Measurements from ENCODE around the gene DCAF10.
"Not testable (repeated sequence)": the region's sequence is repeated elsewhere in the genome, so short reads cannot be mapped to it uniquely, and the experiment has no call there.

Gene DCAF10

DNA sequence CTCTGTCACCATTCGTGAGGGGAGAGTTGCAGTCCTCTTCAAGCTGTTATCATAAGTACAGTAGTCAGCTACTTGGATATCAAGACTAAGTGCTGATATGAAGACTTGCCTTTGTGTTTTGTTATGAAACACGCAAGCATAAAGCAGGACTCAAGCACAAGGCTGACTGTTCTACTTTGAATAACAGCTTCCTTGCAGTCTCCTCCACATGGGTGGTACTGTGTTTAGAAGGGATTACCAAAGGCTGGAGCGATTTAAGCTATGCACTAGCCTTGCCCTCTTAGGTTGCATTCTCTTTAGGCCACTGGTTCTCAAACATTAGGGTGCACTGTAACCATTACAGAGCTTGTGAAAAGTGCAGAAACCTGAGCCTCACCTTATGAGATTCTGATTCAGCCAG, 61.9 kb downstream of the DCAF10 start:
- Histone ChIP-seq H3K9ac (ENCODE audit: insufficient read length) (no peak overlapping the region), H3K27ac (no peak overlapping the region), H3K4me3 (no peak overlapping the region), H3K36me3 (ENCODE audit: insufficient read depth, low read length) (peaks cover 59% of the 10 kb centered on the region), H3K9me3 (ENCODE audit: low read depth, low read length) (no peaks in the 10 kb centered on the region)
- no peak for DNase-seq (ENCODE audit: low read depth, low spot score)
- TF ChIP-seq EZH2 (IDR thresholded peaks at IDR 0.05) = no peak
- no peak for TF ChIP-seq POLR2AphosphoS5 (IDR thresholded peaks at IDR 0.05; ENCODE audit: borderline replicate concordance, low read depth, low read length)
- TF ChIP-seq FOXP2 (optimal IDR thresholded peaks at IDR 0.05; ENCODE audit: control extremely low read depth, extremely low read length, insufficient read depth) = no peak

DNA sequence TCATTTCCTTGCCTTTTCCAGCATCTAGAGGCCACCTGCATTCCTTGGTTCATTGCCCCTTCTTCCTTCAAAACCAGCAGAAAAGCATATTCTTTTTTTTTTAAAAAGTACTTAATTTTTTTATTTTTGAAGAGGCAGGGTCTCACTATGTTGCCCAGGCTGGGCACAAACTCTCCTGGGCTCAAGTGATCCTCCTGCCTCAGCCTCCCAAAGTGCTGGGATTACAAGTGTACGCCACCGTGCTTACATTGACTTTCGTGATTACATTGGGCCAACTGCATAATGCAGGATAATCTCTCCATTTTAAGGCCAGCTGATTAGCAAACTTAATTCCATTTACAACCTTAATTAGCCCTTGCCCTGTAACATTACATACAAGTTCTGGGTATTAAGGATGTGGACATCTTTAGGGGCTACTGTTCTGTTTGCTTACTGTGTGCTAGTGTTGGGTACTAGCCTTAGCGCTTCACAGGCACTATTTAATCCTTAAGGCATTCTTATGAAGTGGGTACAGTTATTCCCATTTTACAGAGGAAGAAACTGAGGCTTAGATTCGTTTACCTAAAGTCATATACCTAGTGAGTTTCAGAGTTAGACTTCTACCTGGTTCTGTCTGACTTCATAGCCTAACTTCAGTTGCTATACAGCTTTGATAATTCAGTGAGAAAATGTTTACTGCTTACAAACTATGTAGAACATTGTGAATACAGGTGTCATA, 69.6 kb downstream of the DCAF10 start:
- H3K9ac ChIP-seq (ENCODE audit: insufficient read length) = no peak overlapping the region
- no peak overlapping the region for H3K4me3 ChIP-seq
- H3K9me3 ChIP-seq (ENCODE audit: low read depth, low read length) = no peaks in the 10 kb centered on the region
- peaks cover 13% of the 10 kb centered on the region; the same call in 1 of the 2 replicates for H3K36me3 ChIP-seq (ENCODE audit: insufficient read depth, low read length)
- TF ChIP-seq POLR2AphosphoS5 (IDR thresholded peaks at IDR 0.05; ENCODE audit: borderline replicate concordance, low read depth, low read length) = no peak
- DNase-seq (ENCODE audit: low read depth, low spot score) = no peak
- H3K27ac ChIP-seq = no peak overlapping the region

DNA sequence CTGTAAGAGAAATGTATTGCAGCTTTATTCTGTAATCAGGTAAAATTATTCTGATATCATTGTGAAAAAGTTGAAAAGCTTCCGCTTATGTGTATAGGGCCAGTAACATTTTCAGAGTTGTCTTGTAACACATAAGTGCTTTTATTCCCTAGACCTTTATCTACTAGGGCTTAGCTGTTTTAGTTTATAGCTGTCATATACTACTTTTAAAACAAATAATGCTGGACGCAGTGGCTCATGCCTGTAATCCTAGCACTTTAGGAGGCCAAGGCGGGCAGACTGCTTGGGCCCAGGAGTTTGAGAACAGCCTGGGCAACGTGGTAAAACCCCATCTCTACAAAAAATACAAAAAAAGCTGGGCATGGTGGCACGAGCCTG, 70.2 kb downstream of the DCAF10 start:
- Histone ChIP-seq H3K4me3 (no peak overlapping the region), H3K27ac (no peak overlapping the region), H3K9me3 (ENCODE audit: low read depth, low read length) (no peaks in the 10 kb centered on the region), H3K9ac (ENCODE audit: insufficient read length) (no peak overlapping the region), H3K36me3 (ENCODE audit: insufficient read depth, low read length) (peaks cover 12% of the 10 kb centered on the region; the same call in 1 of the 2 replicates)
- TF ChIP-seq EZH2 (IDR thresholded peaks at IDR 0.05) (no peak), POLR2AphosphoS5 (IDR thresholded peaks at IDR 0.05; ENCODE audit: borderline replicate concordance, low read depth, low read length) (no peak), FOXP2 (optimal IDR thresholded peaks at IDR 0.05; ENCODE audit: control extremely low read depth, extremely low read length, insufficient read depth) (no peak)
- DNase-seq (ENCODE audit: low read depth, low spot score) = no peak

DNA sequence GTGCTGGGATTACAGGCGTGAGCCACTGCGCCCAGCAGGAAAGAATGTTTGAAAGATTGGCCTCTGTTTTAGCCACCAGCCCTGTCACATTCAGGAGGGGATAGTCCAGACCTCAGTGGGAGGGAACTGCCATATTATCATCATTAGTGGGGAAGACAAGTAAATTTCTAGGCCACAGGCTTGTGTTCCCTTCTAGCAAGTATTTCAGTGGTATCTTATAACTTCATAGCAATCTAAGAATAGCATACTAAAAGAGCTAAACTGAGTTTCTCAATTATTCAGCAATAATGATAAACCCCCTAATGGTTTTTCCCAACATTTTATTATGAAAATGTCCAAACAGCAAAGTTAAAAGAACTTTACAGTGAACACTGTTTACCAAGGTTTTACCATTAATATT, 73.4 kb downstream of the DCAF10 start:
- Histone ChIP-seq H3K4me3 (no peak overlapping the region), H3K36me3 (ENCODE audit: insufficient read depth, low read length) (peaks cover 14% of the 10 kb centered on the region), H3K9ac (ENCODE audit: insufficient read length) (no peak overlapping the region), H3K27ac (no peak overlapping the region), H3K9me3 (ENCODE audit: low read depth, low read length) (no peaks in the 10 kb centered on the region)
- no peak for DNase-seq (ENCODE audit: low read depth, low spot score)
- TF ChIP-seq EZH2 (IDR thresholded peaks at IDR 0.05) (no peak), POLR2AphosphoS5 (IDR thresholded peaks at IDR 0.05; ENCODE audit: borderline replicate concordance, low read depth, low read length) (no peak), FOXP2 (optimal IDR thresholded peaks at IDR 0.05; ENCODE audit: control extremely low read depth, extremely low read length, insufficient read depth) (no peak)

DNA sequence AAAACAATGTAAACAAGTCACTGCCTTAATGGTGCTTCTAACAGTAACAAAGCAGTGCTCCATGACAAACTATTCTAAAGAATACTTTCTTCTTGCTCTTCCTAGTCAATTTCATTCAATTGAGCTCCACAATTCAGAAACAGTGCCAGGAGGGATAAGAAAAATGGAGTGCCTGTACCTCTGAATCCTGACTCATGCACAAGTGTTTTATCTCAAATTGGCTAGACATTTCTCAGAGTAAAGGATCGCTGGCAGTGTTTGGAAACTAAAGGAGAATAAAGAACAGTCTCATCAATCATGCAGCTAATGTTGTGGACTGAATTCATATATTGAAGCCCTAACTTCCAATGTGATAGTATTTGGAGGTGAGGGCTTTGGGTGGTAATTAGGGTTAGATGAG, 75.8 kb downstream of the DCAF10 start:
- no peak for TF ChIP-seq EZH2 (IDR thresholded peaks at IDR 0.05)
- TF ChIP-seq POLR2AphosphoS5 (IDR thresholded peaks at IDR 0.05; ENCODE audit: borderline replicate concordance, low read depth, low read length) = no peak
- TF ChIP-seq FOXP2 (optimal IDR thresholded peaks at IDR 0.05; ENCODE audit: control extremely low read depth, extremely low read length, insufficient read depth) = no peak
- no peak overlapping the region for H3K4me3 ChIP-seq
- H3K36me3 ChIP-seq (ENCODE audit: insufficient read depth, low read length) = peaks cover 14% of the 10 kb centered on the region
- no peak overlapping the region for H3K27ac ChIP-seq
- no peaks in the 10 kb centered on the region for H3K9me3 ChIP-seq (ENCODE audit: low read depth, low read length)
- no peak for DNase-seq (ENCODE audit: low read depth, low spot score)
- H3K9ac ChIP-seq (ENCODE audit: insufficient read length) = no peak overlapping the region

DNA sequence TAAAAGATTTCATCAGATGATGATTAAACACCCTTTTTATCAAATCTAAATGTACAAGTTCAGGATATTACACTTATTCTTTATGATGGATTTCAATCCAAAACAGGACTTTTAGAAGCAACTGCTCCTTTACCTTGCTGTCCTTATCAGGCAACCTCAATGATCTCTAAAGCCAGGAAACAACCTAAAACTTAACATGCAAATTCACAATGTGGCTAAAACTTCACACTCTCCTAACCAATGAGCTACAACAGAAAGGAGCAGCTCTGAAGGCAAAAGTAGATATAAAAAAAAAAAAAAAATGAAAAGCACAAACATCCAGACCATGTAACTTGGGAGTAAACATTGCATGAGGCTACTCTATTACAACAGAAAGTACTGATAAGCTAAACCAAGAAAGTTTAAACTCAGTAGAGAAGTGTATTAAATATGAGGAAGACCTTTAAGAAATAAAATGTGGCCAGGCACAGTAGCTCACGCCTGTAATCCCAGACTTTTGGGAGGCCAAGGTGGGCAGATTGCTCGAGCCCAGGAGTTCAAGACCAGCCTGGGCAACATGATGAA, 80.4 kb downstream of the DCAF10 start:
- TF ChIP-seq POLR2AphosphoS5 (IDR thresholded peaks at IDR 0.05; ENCODE audit: borderline replicate concordance, low read depth, low read length) = no peak
- TF ChIP-seq EZH2 (IDR thresholded peaks at IDR 0.05) = no peak
- TF ChIP-seq FOXP2 (optimal IDR thresholded peaks at IDR 0.05; ENCODE audit: control extremely low read depth, extremely low read length, insufficient read depth) = no peak

DNA sequence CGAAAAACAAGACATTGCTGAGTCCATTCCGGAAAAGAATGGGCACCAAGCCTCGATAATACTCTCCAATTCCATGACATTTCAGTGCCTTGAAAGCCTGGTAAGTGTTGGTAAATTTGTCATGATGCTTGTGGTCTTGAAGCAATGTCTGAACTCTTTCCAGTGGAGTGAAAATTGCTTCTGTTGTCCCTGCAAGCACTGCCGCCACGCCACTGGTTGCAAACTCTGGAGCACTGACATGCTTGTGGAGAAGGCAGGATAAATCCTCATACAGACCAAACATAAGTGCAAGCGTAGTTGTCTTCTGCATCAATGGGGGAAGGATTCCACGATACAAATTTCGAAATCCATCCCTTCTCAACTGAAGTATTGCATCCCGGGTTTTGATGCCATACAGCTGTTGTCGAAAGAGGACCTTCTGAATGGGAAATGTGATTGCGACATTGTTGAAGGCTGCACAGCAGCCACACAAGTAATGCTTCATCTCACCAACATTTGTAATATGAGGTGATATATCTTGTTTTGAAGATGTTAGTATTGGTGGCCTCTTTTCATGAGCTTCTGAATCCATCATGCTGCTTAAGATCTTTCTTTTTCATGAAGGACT, 87.5 kb downstream of the DCAF10 start:
- H3K9ac ChIP-seq (ENCODE audit: insufficient read length); DNase-seq (ENCODE audit: low read depth, low spot score); H3K36me3 ChIP-seq (ENCODE audit: insufficient read depth, low read length); H3K9me3 ChIP-seq (ENCODE audit: low read depth, low read length); H3K27ac ChIP-seq; H3K4me3 ChIP-seq: not testable (repeated sequence)

More for the DNA sequence above, 80.4 kb downstream of the DCAF10 start:
- Histone ChIP-seq H3K36me3 (ENCODE audit: insufficient read depth, low read length) (peaks cover 14% of the 10 kb centered on the region), H3K9ac (ENCODE audit: insufficient read length) (no peak overlapping the region), H3K4me3 (no peak overlapping the region), H3K27ac (no peak overlapping the region), H3K9me3 (ENCODE audit: low read depth, low read length) (no peaks in the 10 kb centered on the region)
- no peak for DNase-seq (ENCODE audit: low read depth, low spot score)

DNA sequence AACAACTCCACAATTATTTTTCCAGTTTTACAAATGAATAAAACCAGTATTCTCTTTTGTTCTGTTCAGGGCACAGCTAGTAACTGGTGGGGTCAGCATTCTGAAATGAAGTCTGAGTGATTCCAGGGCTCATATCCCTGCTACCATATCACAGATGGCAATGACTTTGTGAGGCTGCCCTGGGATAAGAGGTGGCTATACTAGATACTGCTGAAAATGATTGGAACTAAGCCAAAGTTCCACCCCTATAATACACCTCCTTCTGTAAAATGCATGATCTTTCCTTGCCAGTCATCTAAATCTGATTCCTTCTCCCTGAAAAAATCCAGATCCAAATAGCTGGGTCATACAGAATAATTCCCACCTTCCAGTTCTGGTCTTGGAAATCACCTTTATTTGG, 88.9 kb downstream of the DCAF10 start:
- no peak overlapping the region for H3K4me3 ChIP-seq
- no peak for TF ChIP-seq POLR2AphosphoS5 (IDR thresholded peaks at IDR 0.05; ENCODE audit: borderline replicate concordance, low read depth, low read length)
- TF ChIP-seq FOXP2 (optimal IDR thresholded peaks at IDR 0.05; ENCODE audit: control extremely low read depth, extremely low read length, insufficient read depth) = no peak
- H3K27ac ChIP-seq = no peak overlapping the region
- H3K36me3 ChIP-seq (ENCODE audit: insufficient read depth, low read length) = peaks cover 9% of the 10 kb centered on the region; the same call in 1 of the 2 replicates
- no peak for DNase-seq (ENCODE audit: low read depth, low spot score)
- H3K9me3 ChIP-seq (ENCODE audit: low read depth, low read length) = no peaks in the 10 kb centered on the region
- no peak overlapping the region for H3K9ac ChIP-seq (ENCODE audit: insufficient read length)

DNA sequence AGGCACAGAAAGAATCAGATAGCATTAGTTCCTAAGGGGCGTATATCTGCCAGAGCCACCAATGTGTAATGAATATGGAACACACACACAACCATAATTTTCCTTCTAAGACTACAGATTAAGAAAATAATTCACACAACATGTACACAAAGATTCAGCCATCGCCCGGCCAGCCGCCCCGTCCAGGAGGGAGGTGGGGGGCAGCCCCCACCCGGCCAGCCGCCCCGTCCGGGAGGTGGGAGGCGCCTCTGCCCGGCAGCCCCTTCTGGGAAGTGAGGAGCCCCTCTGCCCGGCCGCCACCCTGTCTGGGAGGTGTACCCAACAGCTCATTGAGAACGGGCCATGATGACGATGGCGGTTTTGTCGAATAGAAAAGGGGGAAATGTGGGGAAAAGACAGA, 90.4 kb downstream of the DCAF10 start:
- not testable (repeated sequence) for H3K9me3 ChIP-seq (ENCODE audit: low read depth, low read length); H3K9ac ChIP-seq (ENCODE audit: insufficient read length); DNase-seq (ENCODE audit: low read depth, low spot score); H3K4me3 ChIP-seq; H3K27ac ChIP-seq
- peaks cover 22% of the 10 kb centered on the region; the same call in 1 of the 2 replicates for H3K36me3 ChIP-seq (ENCODE audit: insufficient read depth, low read length)

Measured in SK-N-MC (cell line).